Stimulated activated CD4-positive, alpha-beta T cell treated with anti-CD3 and anti-CD28 coated beads, Interleukin-15, amount 100 ng/mL, for 1 hour (primary cell): ENCODE data around the gene SORBS2.
"Not testable (repeated sequence)": the region's sequence is repeated elsewhere in the genome, so short reads cannot be mapped to it uniquely, and the experiment has no call there.

Experiments
- DNase-seq, 2 donors: peaks; one replicate each; pipeline ENCODE4 v3.0.0-alpha.2; 2020; ENCODE audit warnings: low read depth in 1 of 2, low spot score in 1 of 2

The SORBS2 gene

DNA sequence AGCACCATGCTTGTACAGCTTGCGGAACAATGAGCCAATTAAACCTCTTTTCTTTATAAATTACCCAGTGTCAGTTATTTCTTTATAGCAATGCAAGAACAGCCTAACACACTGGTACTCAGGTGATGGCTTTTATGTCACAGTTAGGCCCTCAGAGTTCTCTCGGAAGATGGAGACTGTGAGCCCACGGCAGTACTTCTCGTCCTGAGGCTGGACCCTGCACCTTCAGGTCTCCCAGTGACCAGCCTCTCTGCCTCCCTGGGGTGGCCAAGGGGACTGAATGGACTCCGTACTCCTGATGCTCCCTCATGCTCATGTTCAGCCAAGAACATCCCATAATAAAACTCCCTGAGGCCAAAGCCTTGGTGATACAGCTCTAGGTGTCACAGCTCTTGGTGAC lies 251.7 kb downstream of the SORBS2 start:
- DNase-seq = no peak

- DNase-seq = no peak
Measured at GRCh38 chr4:185559915-185560281, 252.1 kb downstream of the SORBS2 start.

DNA sequence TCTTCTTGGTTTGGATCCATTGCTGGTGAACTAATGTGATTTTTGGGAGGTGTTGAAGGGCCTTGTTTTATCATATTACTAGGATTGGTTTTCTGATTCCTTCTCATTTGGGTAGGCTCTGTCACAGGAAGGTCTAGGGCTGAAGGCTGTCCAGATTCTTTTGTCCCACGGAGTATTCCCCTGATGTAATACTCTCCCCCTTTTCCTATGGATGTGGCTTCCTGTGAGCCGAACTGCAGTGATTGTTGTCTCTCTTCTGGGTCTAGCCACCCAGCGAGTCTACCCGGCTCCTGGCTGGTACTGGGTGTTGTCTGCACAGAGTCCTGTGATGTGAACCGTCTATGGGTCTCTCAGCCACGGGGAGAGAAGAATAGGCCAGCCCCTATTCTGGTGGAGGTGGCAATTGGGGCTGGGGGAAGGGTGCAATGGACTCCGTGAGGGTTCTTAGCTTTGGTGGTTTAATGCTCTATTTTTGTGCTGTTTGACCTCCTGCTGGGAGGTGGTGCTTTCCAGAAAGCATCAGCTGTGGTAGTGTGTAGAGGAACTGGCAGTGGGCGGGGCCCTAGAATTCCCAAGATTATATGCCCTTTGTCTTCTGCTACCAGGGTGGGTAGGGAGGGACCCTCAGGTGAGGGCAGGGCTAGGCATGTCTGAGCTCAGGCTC lies 252.6 kb downstream of the SORBS2 start:
- not testable (repeated sequence) for DNase-seq

- no peak for DNase-seq
Measured at GRCh38 chr4:185554365-185555126, 257.4 kb downstream of the SORBS2 start.

DNA sequence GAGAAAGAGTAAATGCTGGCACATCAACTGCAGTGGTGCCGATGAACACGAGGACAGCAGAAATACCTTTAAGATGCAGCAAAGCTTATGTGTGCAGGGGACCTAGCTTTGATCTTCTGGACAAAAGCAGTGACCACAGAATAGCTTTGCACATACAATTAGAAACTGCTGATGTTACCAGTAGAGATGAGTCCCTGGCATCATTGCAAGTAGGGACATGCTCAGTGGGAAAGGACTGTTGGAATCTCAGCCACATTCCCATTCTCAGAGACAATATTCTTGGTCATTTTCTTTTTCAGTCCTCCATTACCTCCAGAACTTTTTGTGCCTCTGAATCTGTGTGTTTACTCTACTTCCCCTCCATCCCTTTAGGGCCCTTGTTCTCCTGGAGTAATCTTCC lies 259.7 kb downstream of the SORBS2 start:
- no peak for DNase-seq

DNA sequence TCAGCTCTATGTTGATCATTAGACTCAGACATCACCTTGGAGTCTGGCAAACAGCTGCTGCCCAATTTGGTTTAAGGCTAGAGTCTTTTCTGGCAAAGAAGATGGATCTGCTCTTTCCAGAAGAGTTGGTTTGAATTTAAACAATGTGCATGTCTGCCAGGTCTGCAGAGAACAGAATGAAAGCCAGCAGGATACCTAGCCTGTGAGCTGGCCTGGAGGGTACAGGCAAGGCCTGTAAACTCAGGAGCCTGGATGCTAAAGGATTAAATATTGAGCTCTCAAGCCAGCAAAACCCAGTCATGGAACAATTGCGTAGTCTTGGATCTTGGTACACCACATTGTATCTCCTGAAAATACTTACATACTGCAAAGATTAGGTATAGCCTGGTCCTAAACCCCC lies 261.1 kb downstream of the SORBS2 start:
- DNase-seq = no peak

DNA sequence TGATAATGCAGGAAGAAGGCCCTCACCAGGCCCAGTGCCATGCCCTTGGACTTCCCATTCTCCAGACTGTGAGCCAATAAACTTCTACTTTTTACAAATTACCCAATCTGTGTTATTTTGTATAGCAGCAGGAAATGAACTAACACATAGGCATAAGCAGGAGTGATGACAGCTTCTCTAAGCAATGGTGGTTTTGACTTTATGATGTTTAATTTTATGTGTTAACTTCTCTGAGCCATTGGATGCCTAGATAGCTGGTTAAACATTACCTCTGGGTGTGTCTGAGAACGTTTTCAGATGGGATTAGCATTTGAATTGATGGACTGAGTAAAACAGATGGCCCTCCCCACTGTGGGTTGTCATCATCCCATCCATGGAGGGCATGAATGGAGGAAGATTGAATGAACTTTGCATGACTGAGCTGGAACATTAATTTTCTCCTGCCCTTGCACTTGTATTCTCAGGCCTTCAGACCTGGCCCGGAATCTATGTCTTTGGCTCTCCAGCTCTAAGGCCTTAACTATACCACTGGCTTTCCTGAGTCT lies 262.8 kb downstream of the SORBS2 start:
- DNase-seq = no peak

GRCh38 chr4:185548587-185548986 lies 263.4 kb downstream of the SORBS2 start:
- no peak for DNase-seq

GRCh38 chr4:185546335-185546734 lies 265.7 kb downstream of the SORBS2 start:
- DNase-seq = no peak

DNA sequence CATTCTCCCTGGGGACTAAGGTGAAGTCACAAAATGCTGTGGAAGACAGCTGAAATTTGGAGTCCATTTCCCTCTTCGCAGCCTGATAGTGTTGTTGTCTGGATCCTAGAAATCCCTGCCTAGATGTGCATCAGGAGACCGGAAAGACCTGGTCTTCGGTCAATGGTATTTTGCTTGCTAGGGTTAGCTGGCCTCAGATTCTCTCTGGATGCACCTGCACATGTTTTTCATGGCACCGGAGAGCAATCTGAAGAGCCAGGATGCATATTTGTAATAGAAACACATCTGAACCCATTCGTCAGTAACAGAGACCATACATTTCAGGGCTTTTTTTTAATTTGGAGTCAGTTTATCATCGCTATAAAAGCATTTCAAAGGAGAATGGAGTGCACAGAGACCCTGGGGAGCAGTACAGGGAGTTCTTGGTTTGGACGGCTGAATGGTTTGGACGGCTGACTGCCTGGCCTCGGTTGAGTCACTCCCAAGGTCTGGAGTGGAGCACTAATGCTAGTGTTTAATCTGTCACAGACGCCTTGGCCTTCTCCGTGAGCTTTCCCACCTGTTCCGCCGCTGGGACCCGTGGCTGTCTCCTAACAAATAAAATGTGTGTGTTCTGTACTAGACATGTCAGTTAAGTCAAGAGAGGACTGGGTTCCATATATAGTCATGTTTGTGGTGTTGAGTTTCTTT lies 269.2 kb downstream of the SORBS2 start:
- DNase-seq = no peak

GRCh38 chr4:185541251-185541727 lies 270.7 kb downstream of the SORBS2 start:
- no peak for DNase-seq

DNA sequence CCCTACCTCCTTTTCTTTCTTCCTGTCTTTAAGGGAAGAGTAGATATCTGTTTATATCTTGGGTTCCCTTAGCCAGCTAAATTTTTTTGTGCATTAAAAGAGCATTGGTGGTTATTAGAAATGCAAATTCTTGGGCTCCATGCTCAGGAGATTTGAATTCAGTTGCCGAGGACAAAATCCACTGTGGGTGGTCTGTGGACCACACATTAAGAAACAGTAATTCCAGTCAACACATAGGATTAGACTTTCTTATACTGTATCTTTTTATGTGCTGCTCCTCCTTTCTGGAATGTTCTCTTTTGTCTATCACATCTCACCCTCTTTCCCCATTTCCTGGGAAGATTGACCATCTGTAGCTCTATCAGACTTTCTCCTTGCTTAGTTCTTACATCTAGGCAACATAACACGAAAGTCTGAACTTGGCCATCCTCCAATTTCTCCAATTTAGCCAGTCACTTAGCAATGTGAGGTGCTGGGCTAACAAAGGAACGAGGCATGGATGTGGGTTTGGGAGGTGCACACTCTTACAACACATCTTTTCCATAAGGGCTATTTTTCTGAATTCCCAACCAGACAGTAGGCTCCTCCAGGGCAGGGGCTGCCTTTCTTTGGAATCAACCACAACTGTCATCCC lies 271.4 kb downstream of the SORBS2 start:
- DNase-seq = no peak

DNA sequence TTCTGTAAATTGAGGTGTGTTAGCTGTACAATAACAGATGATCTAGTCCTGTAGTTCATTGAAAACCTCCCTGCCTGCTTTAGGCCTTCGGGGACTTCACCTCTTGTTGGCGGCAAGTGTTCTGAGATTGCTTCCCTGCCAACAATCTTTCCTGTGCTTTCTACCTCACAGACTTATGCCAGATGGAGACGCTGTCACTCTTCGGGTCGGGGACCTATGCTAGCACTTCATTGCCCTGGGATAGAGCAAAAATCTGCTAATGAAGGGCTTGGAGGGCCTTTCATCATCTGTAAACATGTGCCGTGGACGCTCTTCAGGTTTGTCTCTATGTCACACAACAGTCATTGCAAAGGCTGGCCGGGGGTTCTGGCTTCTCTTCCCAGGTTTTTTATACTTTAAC lies 272.0 kb downstream of the SORBS2 start:
- DNase-seq = no peak

DNA sequence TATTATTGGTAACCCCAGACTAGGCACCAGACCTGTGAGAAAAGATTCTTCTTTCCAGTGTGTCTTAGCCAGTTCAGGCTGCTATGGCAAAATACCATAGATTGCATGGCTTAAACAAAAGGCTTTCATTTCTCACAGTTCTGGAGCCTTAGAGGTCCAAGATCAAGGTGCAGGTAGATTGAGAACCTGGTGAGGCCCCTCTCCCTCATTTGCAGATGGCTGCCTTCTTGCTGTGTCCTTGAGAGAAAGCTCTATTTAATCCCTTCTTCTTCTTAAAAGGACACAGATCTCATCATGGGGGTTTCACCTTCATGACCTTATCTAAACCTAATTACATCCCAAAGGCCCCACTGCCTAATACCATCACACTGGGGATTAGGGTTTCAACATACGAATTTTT lies 273.2 kb downstream of the SORBS2 start:
- no peak for DNase-seq

DNA sequence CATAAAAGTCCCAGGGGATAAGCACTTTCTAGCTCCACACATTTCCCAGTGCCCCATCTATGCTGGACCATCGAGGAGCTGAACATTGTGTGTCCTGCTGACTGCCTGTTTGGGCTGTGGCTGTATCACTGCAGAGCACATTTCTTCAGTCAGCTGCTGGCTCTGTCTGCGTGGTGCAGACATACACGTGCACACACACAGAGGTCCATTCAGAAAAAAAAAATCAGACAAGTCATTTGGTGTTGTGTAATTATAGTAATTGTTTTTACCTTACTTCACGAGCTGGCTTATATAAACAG lies 275.6 kb downstream of the SORBS2 start:
- DNase-seq = no peak

GRCh38 chr4:185535612-185536410 lies 276.2 kb downstream of the SORBS2 start:
- DNase-seq = no peak
